HEK293 (cell line): ENCODE data around the gene CD151.

Experiments
- CTCF ChIA-PET: fragments of 350-600 bp; formaldehyde crosslinking; extraction: SDS; loops from one replicate; lab custom pipeline; 2021; ENCODE audit warnings: antibody characterized with exemption; lab: Yijun Ruan, JAX
- POLR2A ChIA-PET: fragments of 300-600 bp; formaldehyde crosslinking; extraction: SDS; loops from one replicate; lab custom pipeline; 2020; ENCODE audit warnings: antibody characterized with exemption, inconsistent platforms; lab: Yijun Ruan, JAX
- H3K27ac ChIP-seq: fragments of 200-500 bp; sonication (Bioruptor generic); 2 replicates; pipeline ENCODE4 v1.5.1; 2014; ENCODE audit warnings: low read depth, low read length, control low read depth, inconsistent platforms; ENCODE audit errors: extremely low read depth
- H3K36me3 ChIP-seq, 2 experiments: fragments of 200-500 bp in 1 of 2; sonication (Bioruptor generic) in 1 of 2; 1 replicate in 1 of 2; 2 replicates in 1 of 2; pipeline ENCODE4 v1.5.1; 2014 to 2017; ENCODE audit warnings: inconsistent platforms in 2 of 2, low read length in 2 of 2; ENCODE audit not compliant: control insufficient read depth in 2 of 2, insufficient read depth in 1 of 2
- H3K4me1 ChIP-seq: fragments of 200-500 bp; sonication (Bioruptor generic); 2 replicates; pipeline ENCODE4 v1.5.1; 2014; ENCODE audit warnings: mild to moderate bottlenecking, low read length, inconsistent platforms; ENCODE audit not compliant: control insufficient read depth, insufficient read depth
- H3K4me3 ChIP-seq: 2 replicates; pipeline ENCODE4 v1.5.1; 2011; ENCODE audit warnings: low read depth, mild to moderate bottlenecking, control low read depth, low read length, moderate library complexity
- H3K9me3 ChIP-seq: fragments of 200-500 bp; sonication (Bioruptor generic); 2 replicates; pipeline ENCODE4 v1.5.1; 2014; ENCODE audit warnings: low read depth, low read length, inconsistent platforms; ENCODE audit not compliant: control insufficient read depth, insufficient read depth
- HOXC10 ChIP-seq: sonication (generic); formaldehyde crosslinking; IDR thresholded peaks from 2 replicates; pipeline ENCODE4 v1.8.1; 2023; ENCODE audit warnings: mild to moderate bottlenecking, missing genetic modification reagents
- KLF16 ChIP-seq: fragments of 450-650 bp; formaldehyde crosslinking; IDR thresholded peaks from 2 replicates; pipeline ENCODE4 v1.5.1; 2017; ENCODE audit warnings: missing biosample characterization, missing genetic modification characterization
- PRDM4 ChIP-seq: fragments of 450-650 bp; formaldehyde crosslinking; IDR thresholded peaks from 2 replicates; pipeline ENCODE4 v1.5.1; 2017; ENCODE audit warnings: missing biosample characterization, missing genetic modification characterization
- SETDB1 ChIP-seq: IDR thresholded peaks from one replicate; pipeline ENCODE4 v1.6.1; 2017; ENCODE audit warnings: mild to moderate bottlenecking, low read length, moderate library complexity, mixed read lengths; ENCODE audit not compliant: insufficient read length
- SP7 ChIP-seq: fragments of 450-650 bp; formaldehyde crosslinking; IDR thresholded peaks from 2 replicates; pipeline ENCODE4 v1.5.1; 2016; ENCODE audit warnings: missing biosample characterization, missing genetic modification characterization
- ZNF23 ChIP-seq: fragments of 450-650 bp; formaldehyde crosslinking; IDR thresholded peaks from 2 replicates; pipeline ENCODE4 v1.5.1; 2016; ENCODE audit warnings: missing biosample characterization, missing genetic modification characterization, borderline replicate concordance
- ZNF362 ChIP-seq: fragments of 450-650 bp; formaldehyde crosslinking; IDR thresholded peaks from 2 replicates; pipeline ENCODE4 v1.5.1; 2016; ENCODE audit warnings: missing biosample characterization, missing genetic modification characterization
- ZNF580 ChIP-seq: fragments of 450-650 bp; formaldehyde crosslinking; IDR thresholded peaks from 2 replicates; pipeline ENCODE4 v1.5.1; 2016; ENCODE audit warnings: missing biosample characterization, missing genetic modification characterization
- ZNF621 ChIP-seq: fragments of 450-650 bp; formaldehyde crosslinking; IDR thresholded peaks from 2 replicates; pipeline ENCODE4 v1.5.1; 2017; ENCODE audit warnings: missing biosample characterization, missing genetic modification characterization
- ZNF623 ChIP-seq: fragments of 450-650 bp; formaldehyde crosslinking; IDR thresholded peaks from 2 replicates; pipeline ENCODE4 v1.5.1; 2016; ENCODE audit warnings: missing biosample characterization, missing genetic modification characterization
- ZNF660 ChIP-seq: fragments of 450-650 bp; IDR thresholded peaks from 2 replicates; pipeline ENCODE4 v1.5.1; 2018; ENCODE audit warnings: missing biosample characterization, mild to moderate bottlenecking, missing genetic modification characterization
- ZNF830 ChIP-seq: fragments of 450-650 bp; IDR thresholded peaks from 2 replicates; pipeline ENCODE4 v1.5.0; 2018; ENCODE audit warnings: missing biosample characterization, missing genetic modification characterization, low read depth, mild to moderate bottlenecking, moderate library complexity
- ZSCAN5A ChIP-seq: fragments of 450-650 bp; formaldehyde crosslinking; IDR thresholded peaks from 2 replicates; pipeline ENCODE4 v1.5.1; 2016; ENCODE audit warnings: missing biosample characterization, missing genetic modification characterization
- TF ChIP-seq, protein P1 (sequence below): fragments of 450-650 bp; formaldehyde crosslinking; IDR thresholded peaks from 2 replicates; pipeline ENCODE4 v1.5.1; 2016; ENCODE audit warnings: missing biosample characterization, missing genetic modification characterization

Gene CD151

DNA sequence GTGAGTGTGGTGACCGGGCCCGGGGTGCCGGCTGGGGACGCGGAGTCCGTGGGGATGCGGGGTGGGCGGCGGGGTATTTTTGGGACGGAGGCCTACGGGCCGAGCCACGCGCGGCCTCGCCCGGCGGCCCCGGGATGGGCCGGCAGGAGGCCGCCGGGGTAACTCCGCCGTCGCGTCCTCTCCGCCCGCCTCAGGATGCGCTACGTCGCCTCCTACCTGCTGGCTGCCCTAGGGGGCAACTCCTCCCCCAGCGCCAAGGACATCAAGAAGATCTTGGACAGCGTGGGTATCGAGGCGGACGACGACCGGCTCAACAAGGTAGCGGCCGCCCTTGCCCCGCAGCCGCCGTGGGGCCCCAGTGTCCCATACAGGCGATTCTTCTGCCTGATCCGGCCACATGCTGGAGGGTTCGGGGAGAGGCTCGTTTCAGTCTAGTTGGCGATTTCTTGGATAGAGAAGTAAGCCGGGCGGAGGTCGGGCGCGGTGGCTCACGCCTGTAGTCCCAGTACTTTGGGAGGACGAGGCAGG is 22.6 kb upstream of the CD151 start:
- no peak for TF ChIP-seq ZNF830 (tag by site-specific recombination)
- TF ChIP-seq SETDB1: no peak
- no peak for TF ChIP-seq HOXC10 (CRISPR knock-in tag)
- TF ChIP-seq PRDM4 (tag by site-specific recombination): no peak
- no peak for TF ChIP-seq KLF16 (tag by site-specific recombination)
- TF ChIP-seq, protein P1, sequence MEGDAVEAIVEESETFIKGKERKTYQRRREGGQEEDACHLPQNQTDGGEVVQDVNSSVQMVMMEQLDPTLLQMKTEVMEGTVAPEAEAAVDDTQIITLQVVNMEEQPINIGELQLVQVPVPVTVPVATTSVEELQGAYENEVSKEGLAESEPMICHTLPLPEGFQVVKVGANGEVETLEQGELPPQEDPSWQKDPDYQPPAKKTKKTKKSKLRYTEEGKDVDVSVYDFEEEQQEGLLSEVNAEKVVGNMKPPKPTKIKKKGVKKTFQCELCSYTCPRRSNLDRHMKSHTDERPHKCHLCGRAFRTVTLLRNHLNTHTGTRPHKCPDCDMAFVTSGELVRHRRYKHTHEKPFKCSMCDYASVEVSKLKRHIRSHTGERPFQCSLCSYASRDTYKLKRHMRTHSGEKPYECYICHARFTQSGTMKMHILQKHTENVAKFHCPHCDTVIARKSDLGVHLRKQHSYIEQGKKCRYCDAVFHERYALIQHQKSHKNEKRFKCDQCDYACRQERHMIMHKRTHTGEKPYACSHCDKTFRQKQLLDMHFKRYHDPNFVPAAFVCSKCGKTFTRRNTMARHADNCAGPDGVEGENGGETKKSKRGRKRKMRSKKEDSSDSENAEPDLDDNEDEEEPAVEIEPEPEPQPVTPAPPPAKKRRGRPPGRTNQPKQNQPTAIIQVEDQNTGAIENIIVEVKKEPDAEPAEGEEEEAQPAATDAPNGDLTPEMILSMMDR (tag by site-specific recombination): 0 out of 2 replicates have a peak, but pooled peaks have one; percentile 19
- no peak for TF ChIP-seq ZNF580
- TF ChIP-seq ZSCAN5A (tag by site-specific recombination): no peak
- no peak for TF ChIP-seq ZNF621
- no peak for TF ChIP-seq SP7
- TF ChIP-seq ZNF660 (tag by site-specific recombination): 0 out of 2 replicates have a peak, but pooled peaks have one; percentile 42
- no peak for TF ChIP-seq ZNF362
- no peak for TF ChIP-seq ZNF23 (tag by site-specific recombination)
- TF ChIP-seq, all 188 proteins: peak for 2
- Histone ChIP-seq H3K36me3 (peaks cover 3 to 41% of the 10 kb centered on the region in 2 experiments; a peak in 2 of 3 replicates), H3K9me3 (no peaks in the 10 kb centered on the region), H3K27ac (peak overlapping the region; percentile 82), H3K4me3 (peak overlapping the region; percentile 91), H3K4me1 (no peaks in the 10 kb centered on the region)
- CTCF ChIA-PET: interaction anchor here (1.1 kb wide), 1 partner anchor 11 kb away, joined by 6 read pairs; no protein-coding TSS in a partner anchor
- POLR2A ChIA-PET: interaction anchor here (0.6 to 11.4 kb wide), 15 partner anchors 9 to 234 kb away, joined by 3 to 202 read pairs (median 4); partner anchors contain the start of genes CD151, CRACR2B, PNPLA2 and TSPAN4

GRCh38 chr11:811446-812245 is 21.1 kb upstream of the CD151 start:
- H3K36me3 ChIP-seq: peaks cover 4 to 45% of the 10 kb centered on the region in 2 experiments; a peak in 2 of 3 replicates
- no peaks in the 10 kb centered on the region for H3K9me3 ChIP-seq
- TF ChIP-seq, protein P1 (tag by site-specific recombination): 0 out of 2 replicates have a peak, but pooled peaks have one; percentile 37
- no peak for TF ChIP-seq ZNF623 (tag by site-specific recombination)
- H3K4me3 ChIP-seq: no peak overlapping the region
- ChIA-PET POLR2A (interaction anchor here (1.1 to 11.4 kb wide), 2 partner anchors 23 to 33 kb away, joined by 4 to 202 read pairs; partner anchors contain the start of genes CD151 and CRACR2B), CTCF (interaction anchor here (0.6 to 1.2 kb wide), 6 partner anchors 13 to 61 kb away, joined by 3 to 6 read pairs (median 3); no protein-coding TSS in a partner anchor)
- H3K27ac ChIP-seq: no peak overlapping the region
- H3K4me1 ChIP-seq: no peaks in the 10 kb centered on the region
